Measurements from ENCODE around the gene POLR3E.

GRCh38 chr16:22327446-22327775, 30.2 kb downstream of the POLR3E start:
- TF ChIP-seq EZH2 (IDR thresholded peaks at IDR 0.05; ENCODE audit: insufficient read depth, poor library complexity, severe bottlenecking) (no peak), EZH2phosphoT487 (IDR thresholded peaks at IDR 0.05; ENCODE audit: insufficient read depth, low read depth) (no peak)
